Fibroblast of peridontal ligament (primary cell): Measurements from ENCODE around the gene OR6N1.

Experiments used
- DNase-seq: peaks from one replicate; pipeline ENCODE4 v3.0.0-alpha.2; 2010; ENCODE audit errors: extremely low read depth

OR6N1 gene

DNA sequence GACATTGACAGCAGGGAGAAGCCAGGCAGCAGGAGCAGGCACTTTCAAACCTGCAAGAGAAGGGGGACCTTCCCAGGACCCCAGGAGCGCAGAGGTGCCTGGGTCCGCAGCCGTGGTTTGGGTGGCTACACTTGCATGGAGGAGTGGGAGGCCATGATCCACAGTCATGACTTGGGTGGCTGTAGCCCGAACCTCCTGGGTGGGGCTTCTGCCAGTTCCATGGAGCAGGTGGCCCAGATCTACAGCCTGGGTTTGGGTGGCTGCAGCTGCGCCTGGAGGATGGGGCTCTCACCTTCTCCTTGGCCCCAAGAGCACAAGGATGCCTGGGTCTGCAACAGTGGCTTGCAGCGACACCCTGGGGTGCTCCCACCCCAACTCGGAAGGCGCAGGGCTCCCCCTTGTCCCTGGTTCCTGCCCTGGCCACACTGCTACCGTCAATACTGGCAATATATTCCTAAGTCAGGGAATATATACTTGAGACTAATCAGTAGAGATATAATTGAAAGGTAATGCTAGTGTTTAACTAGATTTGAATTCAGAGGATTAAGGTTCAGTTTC lies 19.8 kb downstream of the OR6N1 start:
- no peak for DNase-seq

DNA sequence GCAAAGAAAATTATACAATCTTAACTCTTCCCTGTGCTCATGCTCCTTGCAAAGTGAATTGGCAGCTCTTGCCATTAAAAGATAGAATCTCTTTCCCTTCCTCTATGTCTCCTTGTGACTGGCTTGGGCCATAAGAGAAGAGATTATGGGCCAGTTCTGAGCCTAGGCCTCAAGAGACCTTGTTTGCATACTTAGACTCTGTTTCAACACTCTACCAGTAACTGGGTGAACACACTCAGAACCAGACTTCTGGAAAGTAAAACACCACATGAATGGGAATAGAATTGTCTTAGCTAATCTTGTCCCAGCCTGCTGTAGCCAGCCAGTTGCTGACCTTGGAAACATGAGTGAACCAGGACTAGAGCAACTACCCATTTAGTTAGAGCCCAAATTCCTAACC lies 36.1 kb downstream of the OR6N1 start:
- no peak for DNase-seq

DNA sequence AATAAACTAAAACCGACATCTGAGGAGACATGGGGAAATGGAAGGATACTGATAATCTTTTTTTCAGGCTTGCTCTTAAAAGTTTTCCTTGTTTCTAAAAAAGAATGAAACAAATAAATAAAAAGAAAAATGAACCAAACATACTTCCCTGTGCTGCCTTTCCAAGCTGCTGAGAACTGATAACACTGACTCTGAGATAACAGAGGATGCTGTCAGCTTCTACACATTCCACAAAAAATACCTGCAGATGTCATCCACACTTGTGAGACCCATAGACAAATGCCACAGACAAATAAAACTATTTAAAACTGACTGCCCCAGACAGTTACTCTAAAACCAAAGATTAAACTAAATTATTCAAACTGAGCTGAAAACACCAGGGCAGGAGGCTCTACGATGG lies 39.5 kb downstream of the OR6N1 start:
- DNase-seq = no peak

DNA sequence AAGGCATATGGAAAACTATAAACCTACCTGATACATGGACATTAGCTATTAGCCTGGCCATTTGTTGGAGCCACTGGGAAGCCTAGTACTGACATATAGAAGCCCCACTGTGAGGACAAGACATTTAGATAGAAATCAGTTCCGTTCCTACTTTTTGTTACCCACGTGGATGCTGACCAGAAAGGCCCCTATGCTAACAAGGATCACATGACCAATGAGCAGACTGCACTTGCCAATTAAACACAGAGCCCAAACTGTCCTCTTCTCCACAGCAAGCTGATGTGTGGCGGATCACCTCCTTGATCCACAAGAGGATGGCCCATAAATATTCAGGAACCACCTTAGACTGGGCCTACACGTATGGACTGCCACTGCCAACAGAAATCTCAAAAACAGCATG lies 40.3 kb downstream of the OR6N1 start:
- DNase-seq = no peak

DNA sequence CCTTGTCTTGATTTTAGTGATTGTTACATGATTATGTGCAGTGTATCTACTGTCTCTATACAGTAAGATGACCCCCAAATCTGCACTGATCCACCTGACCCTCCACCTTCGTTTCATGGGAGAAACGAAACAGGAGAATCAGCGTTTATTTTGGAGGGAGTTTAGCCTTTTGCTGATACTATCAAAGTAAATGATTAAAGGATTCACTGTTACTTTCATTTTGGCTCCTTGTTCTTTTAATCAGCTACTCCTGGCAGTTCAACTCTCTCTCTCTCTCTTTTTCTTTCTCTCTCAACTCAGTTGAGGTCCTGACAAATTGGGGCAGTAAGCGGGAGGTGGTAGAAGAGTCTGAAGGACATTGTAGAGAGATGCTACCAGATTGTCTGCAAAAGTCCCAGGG lies 41.5 kb downstream of the OR6N1 start:
- DNase-seq = no peak

DNA sequence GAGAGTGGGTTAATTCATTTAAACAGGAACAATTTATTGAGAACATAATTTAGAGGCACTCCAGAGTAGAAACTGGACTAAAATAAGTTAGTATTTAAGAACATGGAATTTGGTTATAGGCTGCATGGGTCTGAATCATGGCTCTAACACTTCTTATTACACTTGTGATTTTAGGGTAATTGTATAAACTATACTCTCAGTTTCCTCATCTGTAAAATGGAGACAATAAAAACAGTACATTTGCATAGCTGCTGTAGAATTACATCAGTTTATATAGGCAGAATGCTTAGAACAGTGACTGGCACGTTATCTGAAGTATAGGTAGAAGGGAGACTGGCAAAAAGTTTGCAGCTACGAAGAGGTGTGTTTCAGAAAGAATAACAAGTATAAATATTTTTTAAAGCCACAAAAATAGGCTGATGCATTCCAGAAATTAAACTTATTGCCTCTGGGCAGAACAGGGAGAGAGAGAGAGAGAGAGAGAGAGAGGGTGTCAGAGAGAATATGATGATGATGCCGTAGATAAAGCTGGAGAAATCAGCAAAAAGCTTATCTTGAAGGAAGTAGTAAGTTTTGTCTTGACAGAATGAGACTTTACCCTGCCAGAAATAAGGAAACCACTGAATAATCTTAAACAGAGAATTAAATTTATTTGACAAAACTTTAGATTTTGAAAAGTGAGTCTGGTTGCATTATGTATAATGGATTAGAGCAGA lies 43.3 kb downstream of the OR6N1 start:
- DNase-seq = no peak

DNA sequence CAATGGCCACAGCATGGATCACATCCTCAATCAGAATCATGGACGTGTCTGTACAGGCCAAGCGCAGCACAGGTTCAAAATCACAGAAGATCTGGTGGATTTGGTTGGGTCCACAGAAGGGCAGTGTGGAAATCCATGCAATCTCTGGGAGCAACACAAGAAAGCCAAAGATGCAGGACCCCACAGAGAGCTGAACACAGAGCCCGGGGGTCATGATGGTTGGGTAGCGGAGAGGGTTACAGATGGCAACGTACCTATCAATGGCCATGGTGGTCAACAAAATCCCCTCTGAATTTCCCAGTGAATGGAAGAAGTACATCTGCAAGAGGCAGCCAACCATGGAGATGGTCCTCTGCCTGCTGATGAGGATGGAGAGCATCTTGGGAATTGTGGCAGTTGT lies 47.6 kb downstream of the OR6N1 start:
- DNase-seq = no peak

DNA sequence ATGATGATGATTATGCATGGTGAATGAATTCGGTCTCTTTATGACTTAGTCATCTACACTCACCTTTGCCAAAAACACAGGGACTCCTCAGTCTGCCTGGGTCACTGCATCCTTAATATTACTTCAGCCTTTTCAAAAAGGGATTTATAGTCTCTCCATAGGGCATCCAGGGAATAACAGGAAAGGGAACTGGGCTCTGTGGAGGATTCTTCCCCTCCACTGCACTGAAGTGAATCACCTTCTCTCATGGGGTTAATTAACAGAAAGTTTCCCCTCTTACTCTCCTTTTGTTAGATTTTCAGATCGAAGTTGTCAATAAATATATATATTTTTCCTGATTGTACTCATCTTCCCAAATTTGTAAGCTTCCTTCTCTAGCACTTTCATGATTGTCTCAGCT lies 51.4 kb downstream of the OR6N1 start, which contains the start of gene OR6K3:
TSS of gene OR6K3 (minus strand) at position 101 of the 400 bp plus-strand sequence. CDS start 2,605 bp downstream, outside the sequence.
- no peak for DNase-seq

DNA sequence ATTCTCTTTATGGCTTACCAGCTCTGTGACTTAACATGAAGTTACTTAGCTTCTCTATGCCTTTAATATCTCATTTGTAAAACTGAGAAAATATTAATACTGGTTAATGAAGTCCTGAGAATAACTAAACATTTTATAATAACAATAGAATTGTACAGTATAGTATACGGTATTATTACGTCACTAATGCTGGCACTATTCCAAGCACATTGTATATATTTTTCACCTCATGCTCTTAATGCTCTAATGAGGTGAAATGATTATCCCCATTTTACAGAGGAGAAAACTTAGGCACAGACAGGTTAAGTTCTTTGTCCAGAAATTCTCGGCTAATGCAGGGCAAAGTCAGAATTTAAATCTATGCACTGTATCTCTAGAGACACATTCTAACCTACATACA lies 52.3 kb downstream of the OR6N1 start:
- DNase-seq = no peak

DNA sequence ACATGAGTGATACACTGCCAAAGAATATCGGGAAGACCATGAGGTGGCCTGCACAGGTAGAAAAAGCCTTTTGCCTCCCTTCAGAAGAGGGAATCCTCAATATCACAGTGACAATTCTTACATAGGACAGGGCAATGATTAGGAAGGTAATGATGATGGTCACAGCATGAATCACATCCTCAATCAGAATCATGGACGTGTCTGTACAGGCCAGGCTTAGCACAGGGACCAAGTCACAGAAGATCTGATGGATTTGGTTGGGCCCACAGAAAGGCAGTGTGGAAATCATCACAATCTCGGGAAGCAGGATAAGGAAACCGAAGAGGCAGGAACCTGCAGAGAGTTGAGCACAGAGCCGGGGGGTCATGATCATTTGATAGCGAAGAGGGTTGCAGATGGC lies 54.7 kb downstream of the OR6N1 start:
- DNase-seq = no peak

DNA sequence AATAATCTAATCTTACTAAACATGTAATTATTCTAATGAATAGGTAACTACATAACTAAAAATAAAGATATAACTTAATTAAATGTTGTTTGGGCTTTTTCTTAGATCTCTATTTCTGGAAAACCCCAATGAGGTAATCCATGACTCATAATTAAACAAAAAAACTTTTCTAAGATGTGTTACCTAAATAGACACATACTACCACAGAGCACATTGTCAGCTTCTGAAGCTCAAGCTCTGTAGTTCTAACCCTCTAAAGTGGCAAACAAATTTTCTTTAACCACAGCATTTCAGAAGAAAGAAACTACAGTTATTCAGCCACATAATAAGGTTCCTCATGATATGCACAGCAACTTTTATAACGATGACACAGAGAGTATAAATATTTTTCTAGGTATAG lies 55.7 kb downstream of the OR6N1 start:
- no peak for DNase-seq

DNA sequence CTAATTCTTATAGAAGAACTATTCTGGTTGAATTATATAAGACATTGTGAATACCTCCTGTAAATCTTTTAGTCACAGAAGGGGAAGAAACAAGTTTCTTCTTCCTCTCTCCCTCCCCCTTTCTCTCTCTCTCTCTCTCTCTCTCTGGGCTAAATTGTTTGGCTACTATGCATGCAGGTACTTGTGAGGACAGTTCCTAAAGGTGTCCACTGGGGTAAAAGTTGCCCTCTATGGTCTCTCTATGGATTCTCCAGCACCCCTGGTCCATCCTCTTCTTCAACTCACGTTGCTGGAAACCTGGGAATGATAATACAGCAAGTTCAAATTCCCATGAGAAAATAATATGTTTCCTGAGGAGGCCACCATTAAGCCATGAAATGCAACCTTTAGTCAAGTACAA lies 57.2 kb downstream of the OR6N1 start:
- no peak for DNase-seq
